HL-60 (cell line): ENCODE data around the gene SNX8.

ENCODE experiments used
- DNase-seq, 2 experiments: peaks; one replicate each; pipeline ENCODE4 v3.0.0-alpha.2; 2010 to 2020; ENCODE audit warnings: low read depth in 1 of 2, low spot score in 1 of 2
- H3K27ac ChIP-seq: fragments of 250-450 bp; sonication (Bioruptor Pico); replicated peaks from 2 replicates; pipeline ENCODE4 v1.5.1; 2020; ENCODE audit warnings: mild to moderate bottlenecking, moderate library complexity
- H3K27me3 ChIP-seq: fragments of 250-450 bp; sonication (Bioruptor Pico); 2 replicates; pipeline ENCODE4 v1.5.1; 2021; ENCODE audit warnings: mild to moderate bottlenecking, moderate library complexity; ENCODE audit not compliant: insufficient read depth, poor library complexity, severe bottlenecking
- H3K4me3 ChIP-seq: replicated peaks from 2 replicates; pipeline ENCODE4 v1.5.1; 2011; ENCODE audit warnings: mild to moderate bottlenecking, control low read depth, low read length; ENCODE audit not compliant: insufficient read depth
- CTCF ChIP-seq: IDR thresholded peaks from one replicate; pipeline ENCODE4 v1.5.1; 2011; ENCODE audit warnings: low read length, control low read depth, inconsistent platforms; ENCODE audit not compliant: insufficient read depth
- GABPA ChIP-seq: IDR thresholded peaks from 2 replicates; pipeline ENCODE4 v1.6.1; 2012; ENCODE audit warnings: low read depth
- POLR2AphosphoS5 ChIP-seq: IDR thresholded peaks from 2 replicates; pipeline ENCODE4 v1.6.1; 2012; ENCODE audit warnings: low read depth
- REST ChIP-seq: IDR thresholded peaks from 2 replicates; pipeline ENCODE4 v1.6.1; 2012; ENCODE audit warnings: low read depth; ENCODE audit not compliant: insufficient replicate concordance
- SPI1 ChIP-seq: IDR thresholded peaks from 2 replicates; pipeline ENCODE4 v1.6.1; 2012; ENCODE audit warnings: low read depth, mild to moderate bottlenecking, borderline replicate concordance

SNX8 gene

GRCh38 chr7:2205036-2205780 is 109.0 kb downstream of the SNX8 start:
- no peak for DNase-seq
- Histone ChIP-seq H3K4me3 (no peak overlapping the region), H3K27me3 (no peaks in the 10 kb centered on the region), H3K27ac (no peak overlapping the region)
- no peak for TF ChIP-seq CTCF
- no peak for TF ChIP-seq SPI1
- TF ChIP-seq POLR2AphosphoS5 = no peak
- no peak for TF ChIP-seq GABPA
- TF ChIP-seq REST = no peak

GRCh38 chr7:2204446-2204845 is 109.8 kb downstream of the SNX8 start:
- Histone ChIP-seq H3K4me3 (no peak overlapping the region), H3K27ac (no peak overlapping the region), H3K27me3 (no peaks in the 10 kb centered on the region)
- no peak for DNase-seq
- no peak for TF ChIP-seq POLR2AphosphoS5
- TF ChIP-seq GABPA = no peak
- TF ChIP-seq REST = no peak
- no peak for TF ChIP-seq SPI1
- no peak for TF ChIP-seq CTCF

GRCh38 chr7:2203766-2204300 is 110.4 kb downstream of the SNX8 start:
- H3K4me3 ChIP-seq = no peak overlapping the region
- no peak for DNase-seq
- TF ChIP-seq SPI1 = no peak
- no peaks in the 10 kb centered on the region for H3K27me3 ChIP-seq
- H3K27ac ChIP-seq = no peak overlapping the region

GRCh38 chr7:2202901-2203765 is 111.1 kb downstream of the SNX8 start:
- H3K27ac ChIP-seq = no peak overlapping the region
- no peak overlapping the region for H3K4me3 ChIP-seq
- TF ChIP-seq POLR2AphosphoS5 = no peak
- TF ChIP-seq GABPA = no peak
- H3K27me3 ChIP-seq = no peaks in the 10 kb centered on the region
- no peak for DNase-seq
